ENCODE data around the gene SLC6A11.

The SLC6A11 gene

GRCh38 chr3:10816019-10816862, at the start of gene SLC6A11:
Gene SLC6A11 (plus strand): TSS chr3:10816228. CDS start chr3:10816266, 38 bp downstream.
- DNase-seq (ENCODE audit: low read depth in 2 of 3, low spot score in 2 of 3) = no peak

- DNase-seq (ENCODE audit: low read depth in 2 of 3, low spot score in 2 of 3) = no peak
Measured at GRCh38 chr3:10768708-10769394, 47.2 kb upstream of the SLC6A11 start.

GRCh38 chr3:10770547-10770946, 45.5 kb upstream of the SLC6A11 start:
- DNase-seq (ENCODE audit: low read depth in 2 of 3, low spot score in 2 of 3) = no peak

GRCh38 chr3:10770981-10771380, 45.0 kb upstream of the SLC6A11 start:
- DNase-seq (ENCODE audit: low read depth in 2 of 3, low spot score in 2 of 3) = no peak

- no peak for DNase-seq (ENCODE audit: low read depth in 2 of 3, low spot score in 2 of 3)
Measured at GRCh38 chr3:10771486-10772270, 44.4 kb upstream of the SLC6A11 start.

GRCh38 chr3:10772271-10773161, 43.5 kb upstream of the SLC6A11 start:
- DNase-seq (ENCODE audit: low read depth in 2 of 3, low spot score in 2 of 3) = no peak

- DNase-seq (ENCODE audit: low read depth in 2 of 3, low spot score in 2 of 3) = no peak
Measured at GRCh38 chr3:10774129-10774670, 41.8 kb upstream of the SLC6A11 start.

- DNase-seq (ENCODE audit: low read depth in 2 of 3, low spot score in 2 of 3) = no peak
Measured at GRCh38 chr3:10774825-10775224, 41.2 kb upstream of the SLC6A11 start.

- no peak for DNase-seq (ENCODE audit: low read depth in 2 of 3, low spot score in 2 of 3)
Measured at GRCh38 chr3:10775259-10775658, 40.8 kb upstream of the SLC6A11 start.

GRCh38 chr3:10775828-10776227, 40.2 kb upstream of the SLC6A11 start:
- DNase-seq (ENCODE audit: low read depth in 2 of 3, low spot score in 2 of 3) = no peak

GRCh38 chr3:10777627-10778026, 38.4 kb upstream of the SLC6A11 start:
- DNase-seq (ENCODE audit: low read depth in 2 of 3, low spot score in 2 of 3) = no peak

GRCh38 chr3:10778492-10779292, 37.3 kb upstream of the SLC6A11 start:
- DNase-seq (ENCODE audit: low read depth in 2 of 3, low spot score in 2 of 3) = no peak

GRCh38 chr3:10779293-10779805, 36.7 kb upstream of the SLC6A11 start:
- DNase-seq (ENCODE audit: low read depth in 2 of 3, low spot score in 2 of 3) = no peak

- DNase-seq (ENCODE audit: low read depth in 2 of 3, low spot score in 2 of 3) = no peak
Measured at GRCh38 chr3:10780243-10780642, 35.8 kb upstream of the SLC6A11 start.

- DNase-seq (ENCODE audit: low read depth in 2 of 3, low spot score in 2 of 3) = no peak
Measured at GRCh38 chr3:10780922-10781321, 35.1 kb upstream of the SLC6A11 start.

GRCh38 chr3:10781981-10782380, 34.0 kb upstream of the SLC6A11 start:
- no peak for DNase-seq (ENCODE audit: low read depth in 2 of 3, low spot score in 2 of 3)

GRCh38 chr3:10783360-10784351, 32.4 kb upstream of the SLC6A11 start:
- DNase-seq (ENCODE audit: low read depth in 2 of 3, low spot score in 2 of 3) = no peak

GRCh38 chr3:10786640-10787039, 29.4 kb upstream of the SLC6A11 start:
- DNase-seq (ENCODE audit: low read depth in 2 of 3, low spot score in 2 of 3) = no peak
